Prostate gland (tissue), 2 donors: ENCODE data around the gene C10orf88. TPM values are rescaled to one million over a fixed set of nuclear protein-coding genes. Genes with fewer than 3 reads are reported as not detected.

Source experiments
- DNase-seq: peaks from one replicate; pipeline ENCODE4 v3.0.0-alpha.2; 2019; ENCODE audit warnings: low spot score
- H3K27ac ChIP-seq, 2 donors: fragments of 200-600 bp; sonication (generic); 2 replicates each; pipeline ENCODE4 v1.5.1; 2017 to 2019
- H3K27me3 ChIP-seq: fragments of 200-600 bp; sonication (generic); replicated peaks from 2 replicates; pipeline ENCODE4 v1.5.1; 2019; ENCODE audit not compliant: insufficient read depth
- H3K36me3 ChIP-seq, 2 donors: fragments of 200-600 bp; sonication (generic); 1 replicate in 1 of 2; 2 replicates in 1 of 2; pipeline versions ENCODE4 v1.5.1 to v1.8.1; 2017 to 2019
- H3K4me1 ChIP-seq: fragments of 200-600 bp; sonication (generic); replicated peaks from 2 replicates; pipeline ENCODE4 v1.5.1; 2019
- H3K4me3 ChIP-seq, 2 donors: fragments of 200-600 bp; sonication (generic); 2 replicates each; pipeline ENCODE4 v1.5.1; 2017 to 2019
- H3K9me3 ChIP-seq: fragments of 200-600 bp; sonication (generic); 2 replicates; pipeline ENCODE4 v1.5.1; 2017
- CTCF ChIP-seq, 4 experiments: fragments of 200-600 bp in 2 of 4; fragments of 450-650 bp in 2 of 4; sonication (generic) in 2 of 4; IDR thresholded peaks; 1 replicate in 3 of 4; 2 replicates in 1 of 4; pipeline ENCODE4 v1.5.1; 2016 to 2019; ENCODE audit warnings: antibody characterized with exemption in 4 of 4, mild to moderate bottlenecking in 2 of 4, moderate library complexity in 2 of 4
- POLR2A ChIP-seq: fragments of 450-650 bp; IDR thresholded peaks from one replicate; pipeline ENCODE4 v1.6.1; 2016; ENCODE audit warnings: antibody characterized with exemption, mild to moderate bottlenecking
- POLR2AphosphoS5 ChIP-seq: sonication (generic); formaldehyde crosslinking; IDR thresholded peaks from one replicate; pipeline ENCODE4 v1.6.1; 2017; ENCODE audit warnings: antibody characterized with exemption
- WGBS: methylation state at CpG from one replicate; pipeline ENCODE4 v1.1.5; 2018; 5-methylcytosine and 5-hydroxymethylcytosine counted together
- intact Hi-C: fragments of 100-400 bp; cut with DNase I; formaldehyde crosslinking; loops from one replicate; pipeline ENCODE4 v1.14.2; 2022
- total RNA-seq, 2 donors: library from RNA; depleted of rRNA; stranded (reverse); fragments of >200 nt; gene quantifications; one replicate each; pipeline ENCODE4 v1.1.0, GENCODE V29; 2016

C10orf88 gene
- total RNA-seq, 2 donors from 2014 or later, result 6.6 to 15.2 TPM

GRCh38 chr10:122894261-122894944 lies 59.6 kb downstream of the C10orf88 start:
- no peak overlapping the region for H3K27ac ChIP-seq
- no peaks in the 10 kb centered on the region for H3K36me3 ChIP-seq
- intact Hi-C loops, result no loop called here
- no peak for DNase-seq
- TF ChIP-seq POLR2AphosphoS5 (no peak), POLR2A (no peak), CTCF (IDR thresholded peaks at IDR 0.05) (no peak)
- H3K9me3 ChIP-seq, result no peaks in the 10 kb centered on the region
- H3K4me3 ChIP-seq, result no peak overlapping the region
- WGBS, result 84% methylated on average over 5 of the region's 5 CpGs
- no peaks in the 10 kb centered on the region for H3K27me3 ChIP-seq
- no peaks in the 10 kb centered on the region for H3K4me1 ChIP-seq

GRCh38 chr10:122884166-122884565 lies 69.9 kb downstream of the C10orf88 start:
- no peak for DNase-seq
- Histone ChIP-seq H3K36me3 (no peaks in the 10 kb centered on the region), H3K4me3 (no peak overlapping the region), H3K9me3 (no peaks in the 10 kb centered on the region), H3K27me3 (no peaks in the 10 kb centered on the region), H3K27ac (no peak overlapping the region), H3K4me1 (no peaks in the 10 kb centered on the region)
- no peak for TF ChIP-seq POLR2A
- TF ChIP-seq CTCF (IDR thresholded peaks at IDR 0.05), result no peak
- no peak for TF ChIP-seq POLR2AphosphoS5
- WGBS, result 88% methylated on average over 1 of the region's 1 CpG
- intact Hi-C loops, result no loop called here

GRCh38 chr10:122882766-122883165 lies 71.3 kb downstream of the C10orf88 start:
- Histone ChIP-seq H3K4me1 (no peaks in the 10 kb centered on the region), H3K27ac (no peak overlapping the region), H3K36me3 (no peaks in the 10 kb centered on the region), H3K4me3 (no peak overlapping the region), H3K27me3 (no peaks in the 10 kb centered on the region), H3K9me3 (no peaks in the 10 kb centered on the region)
- intact Hi-C loops, result no loop called here
- DNase-seq, result no peak
- TF ChIP-seq CTCF (IDR thresholded peaks at IDR 0.05) (no peak), POLR2AphosphoS5 (no peak), POLR2A (no peak)

Other genes starting within 250 kb of the C10orf88 start
- under 1 TPM; 0.23 to 0.85 TPM for gene CUZD1, start 108.4 kb downstream of the C10orf88 start, total RNA-seq
- 1 to 10 TPM; 5.7 to 5.9 TPM for gene FAM24B, start 74.6 kb downstream of the C10orf88 start, total RNA-seq
- not detected for gene FAM24A, start 43.6 kb downstream of the C10orf88 start, total RNA-seq
- gene PSTK, start 26.2 kb upstream of the C10orf88 start, total RNA-seq, result 1 to 10 TPM; 5.1 to 10.0 TPM
- 10 to 100 TPM in 1 of 2 donors, 1 to 10 TPM in 1; 9.8 to 15.8 TPM for gene IKZF5, start 54.6 kb upstream of the C10orf88 start, total RNA-seq
- 10 to 100 TPM; 17.2 to 38.6 TPM for gene ACADSB, start 54.8 kb upstream of the C10orf88 start, total RNA-seq
- gene HMX3, start 181.7 kb upstream of the C10orf88 start, total RNA-seq, result not detected
- gene HMX2, start 193.9 kb upstream of the C10orf88 start, total RNA-seq, result 1 to 10 TPM in 1 of 2 donors, not detected in 1; 1.0 TPM
- gene BUB3, start 200.2 kb upstream of the C10orf88 start, total RNA-seq, result 10 to 100 TPM; 69.3 to 87.7 TPM